Activated T-helper 1 cell treated with anti-CD3 and anti-CD28 coated beads, Interleukin-12 subunit alpha, Interleukin-12 subunit beta, Interleukin-2, Interleukin-4 antibody, amounts not matched to agents 30 ng/mL and 10 ng/mL and 1 ng/mL, durations not matched to agents 14 hours and 24 hours and 36 hours (primary cell): ENCODE measurements around the gene GLB1L2. TPM values are rescaled to one million over a fixed set of nuclear protein-coding genes. Genes with fewer than 3 reads are reported as not detected.

Experiments used
- DNase-seq: peaks from one replicate; pipeline ENCODE4 v3.0.0; 2021; ENCODE audit warnings: low spot score
- H3K27ac Mint-ChIP-seq: one replicate; pipeline ENCODE4 v1.8.0; 2021; ENCODE audit warnings: mild to moderate bottlenecking, mixed read lengths
- H3K27me3 Mint-ChIP-seq: one replicate; pipeline ENCODE4 v1.8.0; 2022; ENCODE audit warnings: mild to moderate bottlenecking, moderate library complexity, mixed read lengths; ENCODE audit not compliant: insufficient read depth
- H3K36me3 Mint-ChIP-seq: one replicate; pipeline ENCODE4 v1.8.0; 2021; ENCODE audit warnings: low read depth, mixed read lengths
- H3K4me1 Mint-ChIP-seq: one replicate; pipeline ENCODE4 v1.8.0; 2021; ENCODE audit warnings: low read depth, mixed read lengths
- H3K4me3 Mint-ChIP-seq: one replicate; pipeline ENCODE4 v1.8.0; 2021; ENCODE audit warnings: mild to moderate bottlenecking, moderate library complexity, mixed read lengths
- H3K9me3 Mint-ChIP-seq: one replicate; pipeline ENCODE4 v1.8.0; 2021; ENCODE audit warnings: mixed read lengths
- intact Hi-C: fragments of 100-400 bp; cut with micrococcal nuclease; formaldehyde crosslinking; loops from one replicate; pipeline ENCODE4 v1.15.1; 2024
- total RNA-seq: library from RNA; stranded (reverse); gene quantifications from 2 replicates; pipeline ENCODE4 v1.2.3, GENCODE V29; 2022

GLB1L2 gene
- total RNA-seq, 1 donor from 2014 or later = 11.5 TPM

DNA sequence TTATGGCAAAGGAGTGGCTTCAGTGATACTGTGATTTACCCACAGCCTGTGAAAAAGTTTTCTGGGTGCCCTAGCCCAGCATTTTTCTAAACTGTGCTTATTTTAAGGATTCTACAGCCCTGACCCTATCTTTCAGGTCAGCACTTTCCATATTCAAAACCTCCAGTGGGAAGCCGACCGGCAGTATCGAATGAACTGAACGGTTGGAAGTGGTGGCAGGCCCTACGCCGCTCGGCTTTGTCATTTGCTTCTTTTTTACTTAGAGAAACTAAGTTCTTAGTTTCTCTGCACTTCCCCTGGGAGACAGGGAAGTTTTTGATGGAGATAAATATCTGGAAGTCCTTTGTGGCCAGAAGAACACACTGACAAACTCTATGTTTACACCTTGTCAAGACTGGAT is 994 bp downstream of the GLB1L2 start:
- no peak for DNase-seq
- Mint-ChIP-seq H3K27ac (peak overlapping the region; percentile 59), H3K4me1 (peaks cover 24% of the 10 kb centered on the region), H3K27me3 (peaks cover 38% of the 10 kb centered on the region), H3K4me3 (peak overlapping the region; percentile 83), H3K36me3 (peaks cover 2% of the 10 kb centered on the region), H3K9me3 (no peaks in the 10 kb centered on the region)
- intact Hi-C loops = loop anchor here (1.0 to 10.0 kb wide), 3 partner anchors 17 to 375 kb away; partner anchors contain the start of gene IGSF9B

DNA sequence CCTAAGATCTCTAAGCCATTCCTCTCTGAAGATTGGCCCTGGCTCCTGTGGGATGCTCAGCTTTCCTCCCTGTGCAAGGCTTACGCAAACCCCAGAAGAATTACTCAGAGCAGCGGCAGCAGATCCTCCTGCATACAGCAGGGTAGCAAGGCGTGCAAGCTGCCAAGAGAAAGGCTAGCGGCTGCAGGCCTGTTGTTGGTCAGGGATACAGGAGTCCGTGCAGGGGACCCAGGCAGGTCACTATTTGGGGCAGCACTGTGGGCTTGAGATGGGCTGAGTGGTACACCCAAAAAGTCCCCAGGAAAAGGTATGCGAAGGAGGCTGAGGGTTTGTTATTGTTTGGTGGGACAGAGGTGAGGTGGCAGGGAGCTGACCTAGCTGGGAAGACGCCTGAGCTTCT is 1.5 kb downstream of the GLB1L2 start:
- peak overlapping the region; percentile 83 for H3K4me3 Mint-ChIP-seq
- H3K36me3 Mint-ChIP-seq = peaks cover 2% of the 10 kb centered on the region
- no peak overlapping the region for H3K27ac Mint-ChIP-seq
- DNase-seq = no peak
- no peaks in the 10 kb centered on the region for H3K9me3 Mint-ChIP-seq
- intact Hi-C loops = loop anchor here (5.0 to 10.0 kb wide), 2 partner anchors 299 to 376 kb away; partner anchors contain the start of gene IGSF9B
- peaks cover 24% of the 10 kb centered on the region for H3K4me1 Mint-ChIP-seq
- H3K27me3 Mint-ChIP-seq = peaks cover 36% of the 10 kb centered on the region

DNA sequence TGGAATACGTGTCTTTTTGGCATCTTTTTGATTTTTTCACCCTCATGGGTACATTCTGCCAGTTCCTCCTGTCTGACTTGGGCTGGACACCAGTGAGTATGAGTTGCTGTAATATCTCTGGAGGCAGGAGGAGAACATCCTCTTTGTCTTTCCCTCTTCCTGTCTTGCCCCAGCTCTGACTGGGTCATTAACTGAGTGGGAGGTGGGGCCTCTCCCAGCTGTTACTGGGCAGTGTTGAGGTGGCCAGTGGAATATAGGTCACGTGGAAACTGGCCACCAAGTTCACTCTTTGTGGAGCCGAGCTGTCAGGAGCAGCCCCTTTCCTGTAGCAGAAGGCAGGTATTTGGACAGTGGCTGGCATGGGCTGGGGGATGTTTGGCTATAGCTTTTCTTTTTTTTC is 2.2 kb downstream of the GLB1L2 start:
- H3K4me1 Mint-ChIP-seq = peaks cover 24% of the 10 kb centered on the region
- H3K36me3 Mint-ChIP-seq = peaks cover 2% of the 10 kb centered on the region
- H3K27me3 Mint-ChIP-seq = peaks cover 36% of the 10 kb centered on the region
- intact Hi-C loops = loop anchor here (5.0 to 10.0 kb wide), 2 partner anchors 299 to 377 kb away; partner anchors contain the start of gene IGSF9B
- no peak overlapping the region for H3K27ac Mint-ChIP-seq
- H3K9me3 Mint-ChIP-seq = no peaks in the 10 kb centered on the region
- no peak for DNase-seq
- H3K4me3 Mint-ChIP-seq = peak overlapping the region; percentile 37

DNA sequence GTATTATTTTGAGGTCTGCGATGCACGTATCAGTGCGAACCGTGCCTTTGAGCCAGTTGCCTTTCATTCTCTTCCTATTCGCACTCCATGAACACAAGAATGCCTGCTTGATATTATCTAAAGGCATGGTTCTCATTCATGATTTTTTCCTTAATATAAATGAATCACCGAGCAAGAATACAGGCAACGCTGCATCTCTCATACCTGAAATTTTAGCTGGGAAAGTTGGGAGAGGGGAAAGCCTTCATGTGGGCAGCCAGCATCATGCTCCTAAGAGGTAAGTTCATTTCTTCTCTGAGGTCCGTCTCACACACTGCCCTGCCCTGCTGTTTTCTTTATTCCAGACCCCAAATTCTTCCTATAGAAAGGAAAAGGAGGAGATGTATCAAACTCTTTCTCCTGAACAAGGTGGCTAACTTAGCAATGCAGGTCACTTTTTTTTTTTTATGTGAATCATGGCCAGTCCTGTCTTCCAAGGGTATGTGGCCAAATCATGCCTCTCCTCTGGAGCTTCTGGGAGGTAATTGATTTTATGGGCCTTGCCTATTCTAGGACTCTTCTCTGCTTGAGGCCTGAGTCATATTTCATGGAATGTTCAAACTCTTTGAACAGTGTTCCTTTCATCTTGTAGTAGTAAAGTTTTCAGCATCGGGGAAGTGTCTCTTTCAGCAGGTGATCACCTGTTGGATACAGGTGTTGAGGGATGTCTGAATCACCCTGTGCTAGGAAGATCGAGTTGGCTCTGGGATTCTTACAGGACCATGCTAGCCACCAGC is 3.2 kb downstream of the GLB1L2 start:
- H3K4me1 Mint-ChIP-seq = peaks cover 24% of the 10 kb centered on the region
- intact Hi-C loops = loop anchor here (5.0 to 10.0 kb wide), 2 partner anchors 300 to 378 kb away; partner anchors contain the start of gene IGSF9B
- H3K27ac Mint-ChIP-seq = no peak overlapping the region
- no peaks in the 10 kb centered on the region for H3K9me3 Mint-ChIP-seq
- H3K27me3 Mint-ChIP-seq = peaks cover 34% of the 10 kb centered on the region
- no peak for DNase-seq
- H3K4me3 Mint-ChIP-seq = no peak overlapping the region
- H3K36me3 Mint-ChIP-seq = peaks cover 2% of the 10 kb centered on the region

DNA sequence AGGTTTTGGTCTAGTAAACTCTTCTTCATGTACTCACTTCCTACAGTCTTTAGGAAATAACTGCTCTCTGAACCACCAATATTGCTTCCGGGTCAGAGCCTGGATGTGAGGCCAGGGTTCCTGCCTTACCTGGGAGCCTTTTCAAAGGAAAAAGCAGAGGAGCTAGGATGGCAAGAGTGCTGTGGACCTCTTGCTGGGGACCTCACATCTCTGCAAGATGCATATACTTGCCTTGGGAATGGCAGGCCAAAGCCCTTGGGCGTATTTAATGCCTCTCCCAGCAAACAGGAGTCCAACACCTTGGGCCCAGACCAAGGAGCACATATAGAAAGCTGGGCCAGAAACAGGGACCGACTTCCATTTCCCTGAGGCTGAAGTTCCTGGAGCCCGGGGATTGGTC is 5.3 kb downstream of the GLB1L2 start:
- DNase-seq = no peak
- peaks cover 21% of the 10 kb centered on the region for H3K27me3 Mint-ChIP-seq
- intact Hi-C loops = loop anchor here (10.0 kb wide), 1 partner anchor 302 kb away; no protein-coding TSS in a partner anchor
- no peaks in the 10 kb centered on the region for H3K36me3 Mint-ChIP-seq
- no peak overlapping the region for H3K27ac Mint-ChIP-seq
- H3K9me3 Mint-ChIP-seq = no peaks in the 10 kb centered on the region
- peaks cover 14% of the 10 kb centered on the region for H3K4me1 Mint-ChIP-seq
- no peak overlapping the region for H3K4me3 Mint-ChIP-seq

DNA sequence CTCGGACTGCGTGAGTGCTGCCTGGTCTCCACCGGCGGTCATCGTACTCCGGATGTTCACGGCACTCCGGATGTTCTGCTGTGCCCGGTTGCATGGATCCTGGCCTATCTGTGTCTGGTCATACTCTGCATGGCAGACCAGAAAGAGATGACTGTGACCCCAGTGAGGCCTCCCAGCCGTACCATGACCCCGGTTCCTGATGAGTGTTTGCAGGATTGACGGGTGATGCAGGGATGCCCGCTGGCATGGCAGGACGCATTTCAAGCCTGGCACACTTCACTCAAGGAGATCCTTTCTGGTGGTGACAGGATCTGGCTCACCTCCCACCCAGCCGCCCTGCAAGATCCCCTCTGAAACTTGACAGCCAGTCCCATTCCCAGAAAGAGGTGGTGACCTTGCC is 6.3 kb downstream of the GLB1L2 start:
- Mint-ChIP-seq H3K4me3 (no peak overlapping the region), H3K36me3 (no peaks in the 10 kb centered on the region), H3K4me1 (peaks cover 8% of the 10 kb centered on the region), H3K27me3 (peaks cover 14% of the 10 kb centered on the region), H3K9me3 (no peaks in the 10 kb centered on the region), H3K27ac (no peak overlapping the region)
- intact Hi-C loops = loop anchor here (10.0 kb wide), 1 partner anchor 303 kb away; no protein-coding TSS in a partner anchor
- DNase-seq = no peak

DNA sequence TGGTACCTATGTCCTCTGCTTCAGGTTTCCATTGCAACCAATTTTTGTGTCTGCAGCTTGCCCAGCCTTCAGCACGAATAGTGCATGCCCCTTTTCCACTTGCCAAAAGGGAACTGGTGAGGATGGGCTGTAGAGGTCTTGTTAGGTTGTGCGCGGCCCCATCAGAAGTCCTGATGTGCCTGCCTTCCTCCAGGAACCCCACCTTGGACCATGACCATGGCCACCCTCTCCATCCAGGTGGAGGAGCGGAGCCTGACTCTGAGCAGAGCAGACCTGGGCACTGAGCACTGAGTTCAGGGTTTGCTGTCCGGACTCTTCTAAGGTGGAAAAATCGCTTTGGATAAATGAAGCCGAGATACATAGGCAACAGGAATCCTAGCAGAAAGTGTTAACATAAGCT is 6.9 kb downstream of the GLB1L2 start:
- H3K9me3 Mint-ChIP-seq = no peaks in the 10 kb centered on the region
- no peak overlapping the region for H3K27ac Mint-ChIP-seq
- no peak overlapping the region for H3K4me3 Mint-ChIP-seq
- peaks cover 4% of the 10 kb centered on the region for H3K4me1 Mint-ChIP-seq
- peaks cover 8% of the 10 kb centered on the region for H3K27me3 Mint-ChIP-seq
- H3K36me3 Mint-ChIP-seq = no peaks in the 10 kb centered on the region
- intact Hi-C loops = loop anchor here (10.0 kb wide), 1 partner anchor 304 kb away; no protein-coding TSS in a partner anchor
- no peak for DNase-seq

DNA sequence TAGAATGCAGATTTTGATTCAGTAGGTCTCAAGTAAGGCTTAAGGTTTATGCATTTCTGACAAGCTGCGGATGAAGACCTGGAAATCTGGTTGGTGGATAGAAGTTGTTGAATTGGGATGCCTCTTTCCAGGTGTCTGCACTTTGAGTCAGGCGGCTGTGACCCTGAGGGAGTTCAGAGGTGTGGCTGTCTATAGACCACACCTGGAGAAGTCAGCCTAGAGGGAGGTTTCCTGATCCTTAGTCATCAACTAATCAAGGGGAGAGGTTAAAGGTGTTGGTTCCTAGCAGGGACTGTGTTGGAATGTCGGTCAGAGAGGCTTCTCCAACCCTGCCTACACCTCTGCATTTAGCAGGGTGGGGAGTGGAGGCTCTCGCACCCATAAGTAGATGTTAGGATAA is 8.0 kb downstream of the GLB1L2 start:
- intact Hi-C loops = loop anchor here (10.0 kb wide), 1 partner anchor 305 kb away; no protein-coding TSS in a partner anchor
- DNase-seq = no peak
- Mint-ChIP-seq H3K27me3 (peaks cover 3% of the 10 kb centered on the region), H3K27ac (no peak overlapping the region), H3K36me3 (no peaks in the 10 kb centered on the region), H3K9me3 (no peaks in the 10 kb centered on the region), H3K4me3 (no peak overlapping the region), H3K4me1 (no peaks in the 10 kb centered on the region)

DNA sequence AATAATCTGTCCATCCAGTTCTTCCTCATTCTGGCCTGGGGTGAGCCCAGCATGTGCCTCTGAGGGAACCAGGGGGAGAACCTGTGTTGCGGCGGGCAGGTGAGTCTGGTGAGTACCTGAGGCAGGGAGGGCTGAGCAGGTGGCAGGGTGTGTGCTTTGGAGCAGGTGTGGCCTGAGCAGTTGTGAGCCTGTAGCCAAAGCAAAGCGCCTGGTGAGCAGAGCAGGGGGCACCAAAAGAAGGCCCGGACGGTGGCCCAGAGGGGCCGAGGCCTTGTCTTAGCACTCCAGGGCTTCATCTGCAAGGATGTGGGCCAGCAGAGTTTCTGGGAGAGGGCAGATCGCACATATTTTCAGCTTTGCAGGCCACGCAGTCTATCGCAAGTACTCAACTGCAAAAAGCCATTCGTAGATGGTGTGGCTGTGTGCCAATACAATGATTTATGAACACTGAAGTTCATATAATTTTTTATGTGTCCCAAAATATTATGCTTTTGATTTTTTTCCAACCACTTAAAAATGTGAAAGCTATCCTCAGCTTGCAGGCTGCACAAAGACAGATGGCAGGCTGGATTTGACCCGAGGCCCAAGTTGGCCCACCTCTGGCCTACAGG is 8.7 kb downstream of the GLB1L2 start:
- Mint-ChIP-seq H3K27ac (no peak overlapping the region), H3K36me3 (no peaks in the 10 kb centered on the region), H3K27me3 (no peaks in the 10 kb centered on the region), H3K4me1 (no peaks in the 10 kb centered on the region), H3K4me3 (no peak overlapping the region), H3K9me3 (no peaks in the 10 kb centered on the region)
- intact Hi-C loops = no loop called here
- DNase-seq = no peak

DNA sequence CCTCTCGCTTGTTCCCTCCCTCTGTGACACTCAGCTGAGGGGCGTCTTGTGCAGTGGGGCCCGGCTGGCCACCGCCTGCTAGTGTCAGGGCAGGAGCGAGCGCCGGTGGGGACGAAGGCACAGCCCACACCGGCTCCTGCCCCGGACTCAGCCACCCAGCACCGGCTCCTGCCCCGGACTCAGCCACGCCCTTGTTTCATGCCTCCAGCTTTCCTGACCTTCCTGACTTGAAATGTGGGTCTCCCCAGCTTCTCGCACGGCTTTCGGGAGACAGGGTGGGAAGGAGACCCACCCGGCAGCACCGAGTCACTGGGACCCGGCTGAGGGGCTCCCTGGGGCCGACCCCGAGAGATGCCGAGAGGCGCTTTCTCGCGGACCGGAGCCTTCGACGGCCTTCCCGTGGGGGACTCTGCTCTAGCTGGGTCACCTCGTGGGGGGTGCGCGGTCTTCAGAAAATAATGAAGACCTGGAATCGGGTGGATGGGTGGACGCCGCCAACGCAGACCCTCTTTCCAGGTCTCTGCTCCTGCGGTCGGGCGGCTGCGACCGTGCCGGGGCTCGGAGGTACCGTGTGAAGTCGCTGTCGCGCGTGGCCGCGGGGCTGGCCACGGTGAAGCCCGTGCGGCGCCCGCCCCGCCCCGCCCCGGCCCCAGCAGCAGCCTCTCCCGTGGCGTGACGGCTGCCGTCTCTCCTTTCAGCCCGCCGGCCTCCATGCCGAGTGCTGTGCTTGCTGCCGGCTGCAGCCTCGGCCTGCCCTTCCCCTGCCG is 10.2 kb downstream of the GLB1L2 start:
- Mint-ChIP-seq H3K9me3 (no peaks in the 10 kb centered on the region), H3K27ac (no peak overlapping the region), H3K4me1 (no peaks in the 10 kb centered on the region), H3K36me3 (no peaks in the 10 kb centered on the region), H3K27me3 (no peaks in the 10 kb centered on the region), H3K4me3 (no peak overlapping the region)
- intact Hi-C loops = no loop called here
- no peak for DNase-seq

DNA sequence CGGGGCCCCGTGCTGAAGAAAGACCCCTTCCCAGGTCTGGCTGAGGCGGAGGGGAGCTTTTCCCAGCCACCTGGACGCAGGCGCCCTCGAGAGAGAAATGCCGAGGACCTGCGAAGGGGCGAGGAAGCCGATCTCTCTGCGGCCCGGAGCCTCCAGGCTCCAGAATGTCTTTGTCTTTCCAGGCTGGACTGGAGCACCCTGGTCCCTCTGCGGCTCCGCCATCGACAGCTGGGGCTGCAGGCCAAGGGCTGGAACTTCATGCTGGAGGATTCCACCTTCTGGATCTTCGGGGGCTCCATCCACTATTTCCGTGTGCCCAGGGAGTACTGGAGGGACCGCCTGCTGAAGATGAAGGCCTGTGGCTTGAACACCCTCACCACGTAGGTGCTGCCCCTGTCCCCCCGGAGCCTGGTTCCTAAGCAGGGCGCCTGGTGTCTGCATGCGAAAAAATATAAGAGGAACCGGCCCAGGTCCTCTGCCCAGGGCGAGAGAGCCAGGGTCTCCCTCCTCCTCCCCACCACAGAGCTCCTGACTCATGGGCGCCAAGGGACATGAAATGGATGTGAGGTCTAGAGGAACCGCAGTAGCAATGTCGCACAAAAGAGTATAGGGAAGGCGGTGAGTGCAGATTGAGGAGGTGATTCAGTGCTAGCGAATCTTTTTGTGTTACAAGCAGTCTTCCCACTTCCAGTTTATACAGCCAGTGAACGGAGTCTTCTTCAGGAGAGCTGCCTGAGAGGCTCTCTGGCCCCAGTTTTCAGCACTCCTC is 11.0 kb downstream of the GLB1L2 start:
- Mint-ChIP-seq H3K4me3 (no peak overlapping the region), H3K9me3 (no peaks in the 10 kb centered on the region), H3K27ac (no peak overlapping the region), H3K4me1 (no peaks in the 10 kb centered on the region), H3K36me3 (no peaks in the 10 kb centered on the region), H3K27me3 (no peaks in the 10 kb centered on the region)
- no peak for DNase-seq
- intact Hi-C loops = no loop called here

DNA sequence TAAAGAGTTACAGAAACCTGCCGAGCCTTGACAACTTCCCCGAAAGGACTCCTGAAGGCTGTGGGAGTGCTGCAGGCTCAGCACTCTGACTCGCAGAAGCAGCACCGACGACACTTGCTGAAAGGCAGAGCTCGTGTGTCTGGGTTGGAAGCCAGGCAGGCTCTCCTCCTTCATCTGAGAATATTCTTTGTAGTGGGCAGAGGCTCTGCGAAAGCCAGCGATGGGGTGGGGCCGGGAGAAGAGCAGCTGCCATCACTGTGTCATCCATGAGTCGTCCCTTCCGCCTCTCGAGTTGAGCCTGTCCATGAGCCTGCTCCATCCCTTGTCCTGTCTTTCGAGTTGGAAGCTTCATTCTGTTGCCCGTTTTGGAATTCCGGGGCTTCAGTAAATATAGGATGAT is 11.9 kb downstream of the GLB1L2 start:
- Mint-ChIP-seq H3K4me1 (no peaks in the 10 kb centered on the region), H3K27me3 (no peaks in the 10 kb centered on the region), H3K27ac (no peak overlapping the region), H3K9me3 (no peaks in the 10 kb centered on the region), H3K36me3 (no peaks in the 10 kb centered on the region), H3K4me3 (no peak overlapping the region)
- no peak for DNase-seq
- intact Hi-C loops = no loop called here
